BE2C (cell line): ENCODE measurements around the gene MRPL42.

ENCODE experiments used
- DNase-seq: peaks from one replicate; pipeline ENCODE4 v3.0.0-alpha.2; 2020
- H3K27me3 ChIP-seq: fragments of 250-450 bp; sonication (Bioruptor Pico); 2 replicates; pipeline ENCODE4 v1.5.1; 2020; ENCODE audit warnings: mild to moderate bottlenecking
- H3K36me3 ChIP-seq: fragments of 250-450 bp; sonication (Bioruptor Pico); 2 replicates; pipeline ENCODE4 v1.5.1; 2020; ENCODE audit warnings: mild to moderate bottlenecking
- H3K4me1 ChIP-seq: fragments of 250-450 bp; sonication (Bioruptor Pico); 2 replicates; pipeline ENCODE4 v1.5.1; 2020
- H3K4me3 ChIP-seq: 2 replicates; pipeline ENCODE4 v1.5.1; 2011; ENCODE audit warnings: low read depth, low read length
- H3K9me3 ChIP-seq: fragments of 250-450 bp; sonication (Bioruptor Pico); 2 replicates; pipeline ENCODE4 v1.5.1; 2020
- CTCF ChIP-seq: IDR thresholded peaks from 2 replicates; pipeline ENCODE4 v1.5.1; 2012; ENCODE audit warnings: mild to moderate bottlenecking, low read depth, low read length

The MRPL42 gene

GRCh38 chr12:93526786-93527428 is 59.6 kb downstream of the MRPL42 start:
- Histone ChIP-seq H3K4me1 (no peaks in the 10 kb centered on the region), H3K9me3 (no peaks in the 10 kb centered on the region), H3K4me3 (no peak overlapping the region), H3K27me3 (no peaks in the 10 kb centered on the region), H3K36me3 (no peaks in the 10 kb centered on the region)
- TF ChIP-seq CTCF = no peak
- DNase-seq = no peak

- Histone ChIP-seq H3K27me3 (no peaks in the 10 kb centered on the region), H3K4me1 (no peaks in the 10 kb centered on the region), H3K9me3 (no peaks in the 10 kb centered on the region), H3K4me3 (no peak overlapping the region), H3K36me3 (no peaks in the 10 kb centered on the region)
- no peak for TF ChIP-seq CTCF
- no peak for DNase-seq
Observed at GRCh38 chr12:93530358-93530757, 63.0 kb downstream of the MRPL42 start.

- Histone ChIP-seq H3K36me3 (no peaks in the 10 kb centered on the region), H3K4me1 (no peaks in the 10 kb centered on the region), H3K4me3 (no peak overlapping the region), H3K27me3 (no peaks in the 10 kb centered on the region), H3K9me3 (no peaks in the 10 kb centered on the region)
- TF ChIP-seq CTCF = no peak
- DNase-seq = no peak
Observed at GRCh38 chr12:93533310-93533709, 66.0 kb downstream of the MRPL42 start.

- no peaks in the 10 kb centered on the region for H3K36me3 ChIP-seq
- no peak for TF ChIP-seq CTCF
- H3K4me3 ChIP-seq = no peak overlapping the region
- H3K4me1 ChIP-seq = no peaks in the 10 kb centered on the region
- no peaks in the 10 kb centered on the region for H3K27me3 ChIP-seq
- no peak for DNase-seq
- H3K9me3 ChIP-seq = no peaks in the 10 kb centered on the region
Observed at GRCh38 chr12:93536111-93536765, 68.9 kb downstream of the MRPL42 start.

- H3K4me1 ChIP-seq = no peaks in the 10 kb centered on the region
- no peak for DNase-seq
- H3K9me3 ChIP-seq = no peaks in the 10 kb centered on the region
- H3K27me3 ChIP-seq = no peaks in the 10 kb centered on the region
- H3K4me3 ChIP-seq = no peak overlapping the region
- no peak for TF ChIP-seq CTCF
- H3K36me3 ChIP-seq = no peaks in the 10 kb centered on the region
Observed at GRCh38 chr12:93536766-93537488, 69.6 kb downstream of the MRPL42 start.

- TF ChIP-seq CTCF = peak; percentile 6; the same call in 1 of the 2 replicates
- DNase-seq = no peak
- Histone ChIP-seq H3K36me3 (no peaks in the 10 kb centered on the region), H3K4me1 (no peaks in the 10 kb centered on the region), H3K4me3 (no peak overlapping the region), H3K27me3 (no peaks in the 10 kb centered on the region), H3K9me3 (no peaks in the 10 kb centered on the region)
Observed at GRCh38 chr12:93537769-93538168, 70.5 kb downstream of the MRPL42 start.
